ENCODE data around the gene FOXP1. TPM values are rescaled to one million over a fixed set of nuclear protein-coding genes. Genes with fewer than 3 reads are reported as not detected.

FOXP1 gene
- total and polyA plus RNA-seq, 8 donors = 12.3 to 215 (median 117) TPM

DNA sequence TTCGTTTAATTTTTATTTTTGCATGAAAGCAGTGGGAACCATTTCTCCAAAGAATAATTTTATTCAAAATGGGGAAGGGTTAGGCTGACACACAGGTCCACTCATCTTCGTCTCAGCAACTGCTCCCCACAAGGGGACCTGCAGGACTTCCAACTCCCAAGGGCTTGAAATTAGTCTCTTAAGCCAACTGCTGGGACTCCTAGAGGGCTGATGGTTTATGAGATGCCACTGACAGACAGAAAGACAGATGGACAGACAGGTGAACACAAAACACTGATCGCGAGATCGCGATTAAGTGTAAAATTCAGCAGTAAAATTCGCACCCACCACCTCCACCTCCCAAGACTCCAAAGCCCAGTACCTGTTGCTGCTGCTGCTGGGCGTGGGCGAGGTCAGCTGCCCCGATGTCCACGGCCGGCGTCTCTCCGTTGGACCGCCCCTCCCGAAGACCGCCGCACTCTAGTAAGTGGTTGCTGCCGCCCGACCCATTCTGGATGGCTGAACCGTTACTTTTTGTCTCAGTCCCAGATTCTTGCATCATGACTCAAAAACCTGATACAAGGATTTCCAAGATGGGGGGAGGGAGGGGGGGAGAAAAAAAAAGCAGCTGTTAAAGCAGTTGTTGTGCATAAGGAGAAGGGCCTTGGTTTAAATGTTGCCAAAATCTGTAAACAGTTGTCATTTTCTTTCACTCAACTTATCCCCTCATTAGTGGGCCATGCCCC, 385.5 kb downstream of the FOXP1 start:
- no peaks in the 10 kb centered on the region for H3K9me3 ChIP-seq
- H3K36me3 ChIP-seq = no peaks in the 10 kb centered on the region
- TF ChIP-seq, protein P1, sequence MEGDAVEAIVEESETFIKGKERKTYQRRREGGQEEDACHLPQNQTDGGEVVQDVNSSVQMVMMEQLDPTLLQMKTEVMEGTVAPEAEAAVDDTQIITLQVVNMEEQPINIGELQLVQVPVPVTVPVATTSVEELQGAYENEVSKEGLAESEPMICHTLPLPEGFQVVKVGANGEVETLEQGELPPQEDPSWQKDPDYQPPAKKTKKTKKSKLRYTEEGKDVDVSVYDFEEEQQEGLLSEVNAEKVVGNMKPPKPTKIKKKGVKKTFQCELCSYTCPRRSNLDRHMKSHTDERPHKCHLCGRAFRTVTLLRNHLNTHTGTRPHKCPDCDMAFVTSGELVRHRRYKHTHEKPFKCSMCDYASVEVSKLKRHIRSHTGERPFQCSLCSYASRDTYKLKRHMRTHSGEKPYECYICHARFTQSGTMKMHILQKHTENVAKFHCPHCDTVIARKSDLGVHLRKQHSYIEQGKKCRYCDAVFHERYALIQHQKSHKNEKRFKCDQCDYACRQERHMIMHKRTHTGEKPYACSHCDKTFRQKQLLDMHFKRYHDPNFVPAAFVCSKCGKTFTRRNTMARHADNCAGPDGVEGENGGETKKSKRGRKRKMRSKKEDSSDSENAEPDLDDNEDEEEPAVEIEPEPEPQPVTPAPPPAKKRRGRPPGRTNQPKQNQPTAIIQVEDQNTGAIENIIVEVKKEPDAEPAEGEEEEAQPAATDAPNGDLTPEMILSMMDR (IDR thresholded peaks at IDR 0.05) = no peak
- no peak for TF ChIP-seq EP300 (IDR thresholded peaks at IDR 0.05)
- TF ChIP-seq POLR2A (IDR thresholded peaks at IDR 0.05) = no peak
- no peak for TF ChIP-seq POLR2AphosphoS5 (IDR thresholded peaks at IDR 0.05)
- no peak for DNase-seq
- H3K27me3 ChIP-seq = no peaks in the 10 kb centered on the region
- H3K27ac ChIP-seq = no peak overlapping the region
- H3K4me1 ChIP-seq = peaks cover 12 to 42% (median 28%) of the 10 kb centered on the region in 4 donors
- H3K4me3 ChIP-seq = no peak overlapping the region
- intact Hi-C loops (cut with DNase I; ENCODE audit: low total_unique reads) = no loop called here
- WGBS, 5 donors = 97 to 98% (median 97%) methylated on average over 21 of the region's 21 CpGs

DNA sequence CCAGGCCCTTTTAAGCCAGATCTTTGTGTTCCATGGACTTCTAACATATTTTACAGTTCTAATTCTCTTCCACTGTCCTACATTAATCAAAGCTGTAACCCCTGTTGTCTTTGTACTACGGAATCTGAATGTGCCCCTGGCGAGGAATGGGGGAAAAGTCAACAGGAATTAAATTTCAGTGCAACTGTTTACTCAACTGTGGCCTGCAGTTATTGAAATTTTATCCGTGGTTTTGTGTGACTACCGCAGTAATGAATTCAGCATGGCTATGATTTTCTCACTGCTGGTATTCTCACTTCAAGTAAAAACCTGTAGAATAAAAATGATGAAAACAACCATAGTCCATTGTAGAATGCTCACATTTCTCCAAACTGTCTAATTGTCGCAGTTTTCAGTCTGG, 388.0 kb downstream of the FOXP1 start:
- 32 to 62% (median 42%) methylated on average over 5 of the region's 5 CpGs for whole genome bisulfite sequencing, 5 donors

DNA sequence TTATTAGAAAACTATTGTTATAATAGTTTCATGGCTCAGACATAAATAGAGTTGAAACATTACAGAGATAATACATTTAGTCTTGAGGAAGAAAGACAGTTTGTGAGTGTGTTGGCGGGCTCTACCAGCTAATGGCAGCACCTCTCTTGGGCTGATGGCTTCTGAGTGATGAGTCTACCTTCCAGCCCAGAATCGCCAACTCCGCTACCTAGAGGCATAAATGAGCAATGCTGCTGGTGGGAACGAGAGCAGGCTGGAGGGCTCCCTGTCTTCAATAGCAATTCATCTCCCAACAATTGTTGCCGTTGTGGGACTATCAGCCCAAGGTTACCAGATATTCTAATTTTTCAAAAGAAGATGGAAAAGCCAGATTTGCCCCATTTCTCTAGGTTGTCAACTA, 388.7 kb downstream of the FOXP1 start:
- intact Hi-C loops (cut with DNase I; ENCODE audit: low total_unique reads) = no loop called here
- WGBS, 5 donors = 90 to 99% (median 97%) methylated on average over 5 of the region's 5 CpGs
- no peak overlapping the region for H3K4me3 ChIP-seq

More for the DNA sequence above, 388.0 kb downstream of the FOXP1 start:
- Histone ChIP-seq H3K9me3 (no peaks in the 10 kb centered on the region), H3K4me1 (peaks cover 0 to 39% (median 20%) of the 10 kb centered on the region in 4 donors), H3K36me3 (no peaks in the 10 kb centered on the region), H3K27me3 (no peaks in the 10 kb centered on the region), H3K4me3 (no peak overlapping the region), H3K27ac (no peak overlapping the region)
- TF ChIP-seq POLR2AphosphoS5 (IDR thresholded peaks at IDR 0.05) (no peak), EP300 (IDR thresholded peaks at IDR 0.05) (no peak), POLR2A (IDR thresholded peaks at IDR 0.05) (no peak)
- TF ChIP-seq, protein P1 (IDR thresholded peaks at IDR 0.05) = no peak
- intact Hi-C loops (cut with DNase I; ENCODE audit: low total_unique reads) = no loop called here
- DNase-seq = no peak

DNA sequence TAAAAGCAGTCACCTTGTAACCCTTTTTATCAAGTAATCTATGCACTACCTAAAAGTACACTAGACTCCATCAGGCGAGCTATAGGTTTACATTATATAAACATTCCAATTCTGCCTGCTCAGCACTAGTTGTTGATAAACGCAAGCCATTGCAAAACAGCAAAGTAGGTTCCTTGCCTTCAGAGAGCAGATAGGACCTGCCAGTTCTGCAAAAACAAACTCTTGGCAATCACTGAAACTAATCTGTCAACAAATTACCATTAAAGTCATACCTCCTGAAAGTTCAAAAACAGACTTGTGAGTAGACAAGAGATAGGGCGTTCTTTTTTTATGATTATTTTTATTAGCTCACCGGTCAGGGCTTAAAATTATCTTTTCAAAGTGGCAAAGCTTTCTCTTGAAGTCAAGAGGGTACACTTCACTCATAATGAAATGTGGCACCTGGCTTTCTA, 392.5 kb downstream of the FOXP1 start:
- DNase-seq = peak in 1 of 2 donors; percentile 65
- intact Hi-C loops (cut with DNase I; ENCODE audit: low total_unique reads) = no loop called here
- WGBS, 5 donors = 29 to 46% (median 42%) methylated on average over 4 of the region's 4 CpGs
- Histone ChIP-seq H3K36me3 (no peaks in the 10 kb centered on the region), H3K4me3 (no peak overlapping the region), H3K9me3 (no peaks in the 10 kb centered on the region), H3K27ac (peak overlapping the region in 2 of 5 donors; percentile 59 to 71), H3K27me3 (no peaks in the 10 kb centered on the region), H3K4me1 (peaks cover 4 to 71% (median 27%) of the 10 kb centered on the region in 4 donors)
- no peak for TF ChIP-seq POLR2A (IDR thresholded peaks at IDR 0.05)
- TF ChIP-seq POLR2AphosphoS5 (IDR thresholded peaks at IDR 0.05) = peak in 2 of 3 donors; percentile 13 to 15
- no peak for TF ChIP-seq EP300 (IDR thresholded peaks at IDR 0.05)
- TF ChIP-seq, protein P1 (IDR thresholded peaks at IDR 0.05) = no peak

More for the DNA sequence above, 388.7 kb downstream of the FOXP1 start:
- no peak for DNase-seq
- H3K36me3 ChIP-seq = no peaks in the 10 kb centered on the region
- no peaks in the 10 kb centered on the region for H3K27me3 ChIP-seq
- TF ChIP-seq POLR2AphosphoS5 (IDR thresholded peaks at IDR 0.05) (no peak), EP300 (IDR thresholded peaks at IDR 0.05) (no peak), POLR2A (IDR thresholded peaks at IDR 0.05) (no peak)
- TF ChIP-seq, protein P1 (IDR thresholded peaks at IDR 0.05) = no peak
- H3K9me3 ChIP-seq = no peaks in the 10 kb centered on the region
- H3K27ac ChIP-seq = no peak overlapping the region
- H3K4me1 ChIP-seq = peaks cover 0 to 45% (median 22%) of the 10 kb centered on the region in 4 donors
